ENCODE data around the gene EFNA3.

GRCh38 chr1:155084722-155085503 is 6.3 kb downstream of the EFNA3 start:
- TF ChIP-seq CTCF (conservative IDR thresholded peaks at IDR 0.05 in 1 of 2, IDR thresholded peaks at IDR 0.05 in 1 of 2; ENCODE audit: extremely low read depth in 1 of 2, insufficient read depth in 1 of 2, low read depth in 1 of 2, low read length in 2 of 2) = peak; percentile 75 to 89
- no peak for TF ChIP-seq EZH2 (IDR thresholded peaks at IDR 0.05; ENCODE audit: borderline replicate concordance, low read length)

Data from mammary epithelial cell (primary cell).